Activated B cell treated with CpG ODN at 0.5 μM for 24 hours (primary cell): Measurements from ENCODE around the gene SAA4. TPM values are rescaled to one million over a fixed set of nuclear protein-coding genes. Genes with fewer than 3 reads are reported as not detected.
"Not testable (repeated sequence)": the region's sequence is repeated elsewhere in the genome, so short reads cannot be mapped to it uniquely, and the experiment has no call there.

ENCODE experiments used
- ATAC-seq: fragments of 200-7000 bp; cut with Tn5 transposase; one replicate; pipeline ENCODE4 v1.10.0; 2021; ENCODE audit warnings: low read depth, mild to moderate bottlenecking, moderate library complexity
- CTCF ChIA-PET: fragments of 350-600 bp; sonication (Branson Sonifier 250); formaldehyde crosslinking; loops from one replicate; lab custom pipeline; 2021; ENCODE audit warnings: antibody characterized with exemption; lab: Charles Lee
- POLR2A ChIA-PET: fragments of 350-600 bp; sonication (Branson Sonifier 250); formaldehyde crosslinking; loops from one replicate; lab custom pipeline; 2021; ENCODE audit warnings: antibody characterized with exemption; lab: Charles Lee
- DNase-seq: peaks from one replicate; pipeline ENCODE4 v3.0.0; 2022
- H3K27ac Mint-ChIP-seq: one replicate; pipeline ENCODE4 v1.8.0; 2020; ENCODE audit warnings: mixed read lengths
- H3K27me3 Mint-ChIP-seq: one replicate; pipeline ENCODE4 v1.8.0; 2021; ENCODE audit warnings: mixed read lengths
- H3K36me3 Mint-ChIP-seq: one replicate; pipeline ENCODE4 v1.8.0; 2021; ENCODE audit warnings: low read depth, mixed read lengths
- H3K4me1 Mint-ChIP-seq: one replicate; pipeline ENCODE4 v1.8.0; 2021; ENCODE audit warnings: mixed read lengths
- H3K4me3 Mint-ChIP-seq: one replicate; pipeline ENCODE4 v1.8.0; 2020; ENCODE audit warnings: mild to moderate bottlenecking, mixed read lengths
- H3K9me3 Mint-ChIP-seq: one replicate; pipeline ENCODE4 v1.8.0; 2020; ENCODE audit warnings: mixed read lengths
- intact Hi-C: fragments of 100-400 bp; cut with micrococcal nuclease; formaldehyde crosslinking; loops from one replicate; pipeline ENCODE4 v1.15.1; 2024
- total RNA-seq: library from RNA; stranded (reverse); gene quantifications from 2 replicates; pipeline ENCODE4 v1.2.3, GENCODE V29; 2022
- TF ChIP-seq, protein P1 (sequence below): fragments of 200-600 bp; IDR thresholded peaks from one replicate; pipeline ENCODE4 v1.8.0; 2022; ENCODE audit warnings: antibody characterized with exemption, mild to moderate bottlenecking

SAA4 gene
- total RNA-seq, 1 donor from 2014 or later, result not detected

DNA sequence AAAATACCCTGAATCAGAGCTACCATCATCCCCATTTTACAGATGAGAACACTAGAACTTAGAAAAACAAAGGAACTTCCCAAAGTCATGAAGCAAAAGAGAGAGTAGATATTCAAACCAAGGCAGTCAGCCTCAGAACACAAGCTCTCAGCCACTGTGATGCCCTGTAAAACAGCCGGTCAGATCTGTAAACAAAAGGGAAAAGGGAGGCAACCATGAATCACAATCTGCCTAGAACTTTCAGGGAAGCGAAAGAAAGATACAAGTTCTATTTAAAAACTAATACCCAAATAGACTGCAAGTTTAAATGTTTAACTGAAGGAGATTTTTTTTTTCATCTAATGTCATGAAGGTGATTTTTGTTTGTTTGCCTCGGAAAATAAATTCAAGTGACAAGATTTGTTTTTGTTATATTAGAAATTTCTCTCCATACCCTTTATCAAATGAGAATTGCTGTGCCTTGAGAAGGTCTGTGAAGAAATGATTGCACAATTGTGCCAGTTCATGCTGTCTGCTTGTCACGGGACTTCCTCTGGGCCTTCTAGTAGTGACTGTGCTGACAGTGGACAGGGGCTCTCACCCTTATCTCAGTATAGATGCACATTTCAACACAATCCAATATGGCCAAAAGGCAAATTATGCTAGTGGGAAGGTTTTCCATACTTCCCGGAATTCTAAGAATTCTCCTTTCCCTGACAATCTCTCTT lies 41.1 kb upstream of the SAA4 start:
- intact Hi-C loops, result no loop called here
- TF ChIP-seq, protein P1, sequence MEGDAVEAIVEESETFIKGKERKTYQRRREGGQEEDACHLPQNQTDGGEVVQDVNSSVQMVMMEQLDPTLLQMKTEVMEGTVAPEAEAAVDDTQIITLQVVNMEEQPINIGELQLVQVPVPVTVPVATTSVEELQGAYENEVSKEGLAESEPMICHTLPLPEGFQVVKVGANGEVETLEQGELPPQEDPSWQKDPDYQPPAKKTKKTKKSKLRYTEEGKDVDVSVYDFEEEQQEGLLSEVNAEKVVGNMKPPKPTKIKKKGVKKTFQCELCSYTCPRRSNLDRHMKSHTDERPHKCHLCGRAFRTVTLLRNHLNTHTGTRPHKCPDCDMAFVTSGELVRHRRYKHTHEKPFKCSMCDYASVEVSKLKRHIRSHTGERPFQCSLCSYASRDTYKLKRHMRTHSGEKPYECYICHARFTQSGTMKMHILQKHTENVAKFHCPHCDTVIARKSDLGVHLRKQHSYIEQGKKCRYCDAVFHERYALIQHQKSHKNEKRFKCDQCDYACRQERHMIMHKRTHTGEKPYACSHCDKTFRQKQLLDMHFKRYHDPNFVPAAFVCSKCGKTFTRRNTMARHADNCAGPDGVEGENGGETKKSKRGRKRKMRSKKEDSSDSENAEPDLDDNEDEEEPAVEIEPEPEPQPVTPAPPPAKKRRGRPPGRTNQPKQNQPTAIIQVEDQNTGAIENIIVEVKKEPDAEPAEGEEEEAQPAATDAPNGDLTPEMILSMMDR, result no peak
- Mint-ChIP-seq H3K27me3 (no peaks in the 10 kb centered on the region), H3K4me1 (peaks cover 35% of the 10 kb centered on the region), H3K4me3 (no peak overlapping the region), H3K9me3 (peaks cover 2% of the 10 kb centered on the region), H3K27ac (no peak overlapping the region), H3K36me3 (peaks cover 55% of the 10 kb centered on the region)
- ChIA-PET CTCF (interaction anchor here (1.7 kb wide), 1 partner anchor 34 kb away, joined by 3 read pairs; no protein-coding TSS in a partner anchor), POLR2A (interaction anchor here (1.0 kb wide), 1 partner anchor 44 kb away, joined by 3 read pairs; the partner anchor contains the start of genes GTF2H1 and HPS5)
- DNase-seq (no peak), ATAC-seq (no peak)

DNA sequence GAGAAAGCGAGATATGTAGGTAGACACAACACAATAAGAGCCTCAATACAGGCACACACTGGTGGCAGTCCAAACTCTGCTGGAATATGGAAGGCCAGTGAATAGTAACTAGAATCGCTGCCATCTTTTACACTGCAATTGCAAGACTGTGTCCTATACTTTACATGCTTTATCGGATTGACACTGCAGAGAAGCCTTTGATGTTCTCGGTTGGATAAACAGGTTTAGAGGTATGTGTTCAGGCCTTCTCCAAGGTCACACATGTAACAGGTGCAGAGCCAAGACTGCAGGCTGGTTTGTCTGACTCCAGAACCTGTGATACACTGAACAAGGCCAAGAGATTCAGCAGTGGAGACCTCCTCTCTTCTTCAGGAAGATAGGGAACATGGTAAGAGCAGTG lies 34.6 kb upstream of the SAA4 start:
- no peaks in the 10 kb centered on the region for H3K27me3 Mint-ChIP-seq
- H3K36me3 Mint-ChIP-seq, result peaks cover 8% of the 10 kb centered on the region
- POLR2A ChIA-PET, result no interaction called here
- no peak for ATAC-seq
- no peak for DNase-seq
- H3K4me3 Mint-ChIP-seq, result no peak overlapping the region
- intact Hi-C loops, result no loop called here
- CTCF ChIA-PET, result no interaction called here
- H3K4me1 Mint-ChIP-seq, result peaks cover 7% of the 10 kb centered on the region
- TF ChIP-seq, protein P1, result no peak
- H3K27ac Mint-ChIP-seq, result no peak overlapping the region
- peaks cover 2% of the 10 kb centered on the region for H3K9me3 Mint-ChIP-seq

DNA sequence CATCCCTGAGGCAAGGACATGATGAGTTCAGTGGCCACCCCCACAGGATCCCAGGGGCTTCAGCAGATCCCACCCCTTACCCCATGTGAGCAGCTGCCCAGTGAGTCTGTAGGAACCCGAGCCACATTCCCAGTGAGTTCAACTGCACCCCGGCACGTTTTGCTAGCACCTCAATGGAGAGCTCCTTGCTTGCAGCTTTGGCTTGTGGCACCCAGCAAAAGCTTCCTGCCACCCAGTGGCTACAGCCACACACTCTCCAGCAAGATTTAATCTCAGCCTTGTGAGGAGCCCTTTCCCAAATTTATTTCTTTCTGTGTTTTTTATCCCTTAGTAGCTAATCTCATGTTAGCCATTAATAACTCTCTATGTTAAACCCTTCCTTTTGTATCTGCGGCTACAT lies 33.5 kb upstream of the SAA4 start:
- no peak overlapping the region for H3K27ac Mint-ChIP-seq
- no peak overlapping the region for H3K4me3 Mint-ChIP-seq
- peaks cover 12% of the 10 kb centered on the region for H3K4me1 Mint-ChIP-seq
- TF ChIP-seq, protein P1, result no peak
- intact Hi-C loops, result no loop called here
- H3K36me3 Mint-ChIP-seq, result peaks cover 5% of the 10 kb centered on the region
- no peak for DNase-seq
- H3K9me3 Mint-ChIP-seq, result no peaks in the 10 kb centered on the region
- POLR2A ChIA-PET, result no interaction called here
- CTCF ChIA-PET, result no interaction called here
- no peak for ATAC-seq
- no peaks in the 10 kb centered on the region for H3K27me3 Mint-ChIP-seq

DNA sequence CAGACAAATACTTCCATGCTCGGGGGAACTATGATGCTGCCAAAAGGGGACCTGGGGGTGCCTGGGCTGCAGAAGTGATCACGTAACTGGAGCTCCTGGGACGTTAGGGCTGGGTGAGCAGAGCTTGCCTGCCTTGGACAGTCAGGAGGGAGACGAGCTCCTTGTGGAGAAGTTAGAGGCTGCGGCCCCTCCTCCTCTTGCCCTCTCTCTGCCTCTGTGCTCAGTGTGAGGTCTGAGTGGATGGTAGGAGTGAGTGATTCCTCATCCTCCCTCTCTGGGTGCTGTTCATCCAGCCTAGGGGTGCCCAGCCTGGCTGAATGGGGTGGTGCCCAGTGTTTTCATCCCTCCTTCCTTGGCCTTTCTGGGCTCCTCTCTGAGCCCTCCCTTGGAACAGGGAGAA lies 32.6 kb upstream of the SAA4 start:
- ATAC-seq, H3K36me3 Mint-ChIP-seq, DNase-seq, H3K27ac Mint-ChIP-seq, intact Hi-C loops, H3K9me3 Mint-ChIP-seq, H3K27me3 Mint-ChIP-seq, CTCF ChIA-PET, POLR2A ChIA-PET, H3K4me3 Mint-ChIP-seq: not testable (repeated sequence)
- peaks cover 12% of the 10 kb centered on the region for H3K4me1 Mint-ChIP-seq

DNA sequence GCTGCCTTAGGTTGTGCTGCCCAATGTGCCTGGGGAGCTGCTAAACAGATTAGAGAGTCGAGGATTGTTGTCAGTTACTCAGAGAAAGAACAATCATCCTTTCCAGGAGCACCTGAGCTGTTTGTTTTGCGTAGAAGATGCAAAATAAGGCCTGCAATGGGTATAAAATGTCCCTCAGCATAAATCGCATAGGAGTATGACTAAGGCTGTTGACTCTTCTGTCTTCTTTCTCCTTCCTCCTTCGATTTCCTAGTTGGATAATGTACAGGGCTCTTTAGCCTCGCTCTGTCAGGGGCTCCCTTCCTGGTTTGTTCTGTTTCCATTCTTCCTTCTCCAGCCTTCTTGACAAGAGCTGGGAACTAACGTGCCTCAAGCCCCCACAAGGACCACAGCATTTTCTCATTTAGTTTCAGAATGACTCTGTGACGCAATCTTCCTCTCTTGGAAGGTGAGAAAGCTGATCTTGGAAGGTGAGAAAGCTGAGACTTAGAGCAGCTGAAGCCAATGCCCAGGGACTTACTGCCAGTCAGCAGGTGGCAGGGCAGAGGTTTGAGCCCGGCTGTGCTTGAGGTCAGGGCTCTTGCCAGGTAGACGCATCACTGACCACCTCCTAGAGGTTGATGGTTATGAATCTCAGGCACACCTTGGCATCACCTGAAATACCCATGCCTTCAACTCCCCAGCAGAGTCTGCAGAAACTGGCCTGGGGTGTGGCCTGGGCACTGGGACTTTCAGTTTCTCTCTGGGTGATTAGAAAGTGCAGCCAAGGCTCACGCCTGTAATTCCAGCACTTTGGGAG lies 30.9 kb upstream of the SAA4 start:
- intact Hi-C loops, H3K27me3 Mint-ChIP-seq, H3K36me3 Mint-ChIP-seq, CTCF ChIA-PET, H3K9me3 Mint-ChIP-seq, DNase-seq: not testable (repeated sequence)
- H3K4me3 Mint-ChIP-seq, result peak overlapping the region; percentile 71
- peak; percentile 71 for ATAC-seq
- peak overlapping the region; percentile 77 for H3K27ac Mint-ChIP-seq
- POLR2A ChIA-PET, result interaction anchor here (0.5 kb wide), 1 partner anchor 266 kb away, joined by 3 read pairs; no protein-coding TSS in a partner anchor
- H3K4me1 Mint-ChIP-seq, result peaks cover 16% of the 10 kb centered on the region

DNA sequence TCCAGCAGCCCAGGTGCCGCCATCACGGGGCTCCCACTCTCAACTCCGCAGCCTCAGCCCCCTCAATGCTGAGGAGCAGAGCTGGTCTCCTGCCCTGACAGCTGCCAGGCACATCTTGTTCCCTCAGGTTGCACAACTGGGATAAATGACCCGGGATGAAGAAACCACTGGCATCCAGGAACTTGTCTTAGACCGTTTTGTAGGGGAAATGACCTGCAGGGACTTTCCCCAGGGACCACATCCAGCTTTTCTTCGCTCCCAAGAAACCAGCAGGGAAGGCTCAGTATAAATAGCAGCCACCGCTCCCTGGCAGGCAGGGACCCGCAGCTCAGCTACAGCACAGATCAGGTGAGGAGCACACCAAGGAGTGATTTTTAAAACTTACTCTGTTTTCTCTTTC lies 29.3 kb upstream of the SAA4 start, which contains the start of gene SAA1:
Gene SAA1, plus strand, starts transcription at position 316 of the 400 bp plus-strand sequence. CDS start 624 bp downstream, outside the sequence.
- DNase-seq (no peak), ATAC-seq (no peak)
- ChIA-PET POLR2A (interaction anchor here (1.0 to 1.6 kb wide), 2 partner anchors 19 to 129 kb away, joined by 4 to 5 read pairs; partner anchors contain the start of gene LDHA), CTCF (interaction anchor here (0.8 kb wide), 1 partner anchor 55 kb away, joined by 3 read pairs; no protein-coding TSS in a partner anchor)
- no peaks in the 10 kb centered on the region for H3K27me3 Mint-ChIP-seq
- TF ChIP-seq, protein P1, result no peak
- peaks cover 16% of the 10 kb centered on the region for H3K4me1 Mint-ChIP-seq
- no peak within 1 kb of the TSS for H3K4me3 Mint-ChIP-seq
- H3K36me3 Mint-ChIP-seq, result no peaks in the 10 kb centered on the region
- peak within 1 kb of the TSS; percentile 42 for H3K27ac Mint-ChIP-seq
- intact Hi-C loops, result no loop called here
- no peaks in the 10 kb centered on the region for H3K9me3 Mint-ChIP-seq
